ENCODE results near the gene TET2. TPM values are rescaled to one million over a fixed set of nuclear protein-coding genes. Genes with fewer than 3 reads are reported as not detected.

The TET2 gene
- total and polyA plus RNA-seq, 7 donors, result 2.4 to 30.9 (median 24.6) TPM

- TF ChIP-seq EP300 (IDR thresholded peaks at IDR 0.05) (no peak), POLR2AphosphoS5 (IDR thresholded peaks at IDR 0.05) (no peak), POLR2A (IDR thresholded peaks at IDR 0.05) (no peak)
- TF ChIP-seq, protein P1, sequence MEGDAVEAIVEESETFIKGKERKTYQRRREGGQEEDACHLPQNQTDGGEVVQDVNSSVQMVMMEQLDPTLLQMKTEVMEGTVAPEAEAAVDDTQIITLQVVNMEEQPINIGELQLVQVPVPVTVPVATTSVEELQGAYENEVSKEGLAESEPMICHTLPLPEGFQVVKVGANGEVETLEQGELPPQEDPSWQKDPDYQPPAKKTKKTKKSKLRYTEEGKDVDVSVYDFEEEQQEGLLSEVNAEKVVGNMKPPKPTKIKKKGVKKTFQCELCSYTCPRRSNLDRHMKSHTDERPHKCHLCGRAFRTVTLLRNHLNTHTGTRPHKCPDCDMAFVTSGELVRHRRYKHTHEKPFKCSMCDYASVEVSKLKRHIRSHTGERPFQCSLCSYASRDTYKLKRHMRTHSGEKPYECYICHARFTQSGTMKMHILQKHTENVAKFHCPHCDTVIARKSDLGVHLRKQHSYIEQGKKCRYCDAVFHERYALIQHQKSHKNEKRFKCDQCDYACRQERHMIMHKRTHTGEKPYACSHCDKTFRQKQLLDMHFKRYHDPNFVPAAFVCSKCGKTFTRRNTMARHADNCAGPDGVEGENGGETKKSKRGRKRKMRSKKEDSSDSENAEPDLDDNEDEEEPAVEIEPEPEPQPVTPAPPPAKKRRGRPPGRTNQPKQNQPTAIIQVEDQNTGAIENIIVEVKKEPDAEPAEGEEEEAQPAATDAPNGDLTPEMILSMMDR (IDR thresholded peaks at IDR 0.05), result no peak
- Histone ChIP-seq H3K4me3 (no peak overlapping the region), H3K4me1 (no peaks in the 10 kb centered on the region), H3K9me3 (no peaks in the 10 kb centered on the region), H3K27me3 (no peaks in the 10 kb centered on the region), H3K27ac (no peak overlapping the region), H3K36me3 (no peaks in the 10 kb centered on the region)
- DNase-seq, result no peak
- intact Hi-C loops (cut with DNase I), result no loop called here
Observed at GRCh38 chr4:105120626-105121025, 26.1 kb upstream of the TET2 start.

DNA sequence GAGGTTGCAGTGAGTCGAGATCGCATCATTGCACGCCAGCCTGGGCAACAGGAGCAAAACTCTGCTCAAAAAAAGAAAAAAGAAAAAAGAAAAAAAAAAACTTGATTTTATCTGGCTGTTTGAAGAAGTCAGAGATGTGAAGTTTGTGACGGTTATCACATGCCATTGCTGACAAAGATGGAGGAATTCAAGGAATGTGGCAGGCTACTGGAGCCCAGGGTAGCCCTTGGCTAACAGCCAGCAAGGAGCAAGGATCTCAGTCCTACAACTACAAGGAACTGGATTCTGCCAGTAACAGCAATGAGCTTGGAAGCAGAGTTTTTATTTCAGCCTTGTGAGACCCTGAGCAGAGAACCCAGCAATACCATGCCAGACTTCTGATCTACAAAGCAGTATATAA, 24.3 kb upstream of the TET2 start:
- no peaks in the 10 kb centered on the region for H3K27me3 ChIP-seq
- H3K4me1 ChIP-seq, result no peaks in the 10 kb centered on the region
- H3K9me3 ChIP-seq, result no peaks in the 10 kb centered on the region
- H3K36me3 ChIP-seq, result no peaks in the 10 kb centered on the region
- DNase-seq, result no peak
- H3K4me3 ChIP-seq, result no peak overlapping the region
- intact Hi-C loops (cut with DNase I), result no loop called here
- whole genome bisulfite sequencing, 2 donors, result 84 to 94% methylated on average over 4 of the region's 4 CpGs
- no peak overlapping the region for H3K27ac ChIP-seq
- TF ChIP-seq, protein P1 (IDR thresholded peaks at IDR 0.05), result no peak
- no peak for TF ChIP-seq POLR2A (IDR thresholded peaks at IDR 0.05)
- no peak for TF ChIP-seq EP300 (IDR thresholded peaks at IDR 0.05)
- TF ChIP-seq POLR2AphosphoS5 (IDR thresholded peaks at IDR 0.05), result no peak

DNA sequence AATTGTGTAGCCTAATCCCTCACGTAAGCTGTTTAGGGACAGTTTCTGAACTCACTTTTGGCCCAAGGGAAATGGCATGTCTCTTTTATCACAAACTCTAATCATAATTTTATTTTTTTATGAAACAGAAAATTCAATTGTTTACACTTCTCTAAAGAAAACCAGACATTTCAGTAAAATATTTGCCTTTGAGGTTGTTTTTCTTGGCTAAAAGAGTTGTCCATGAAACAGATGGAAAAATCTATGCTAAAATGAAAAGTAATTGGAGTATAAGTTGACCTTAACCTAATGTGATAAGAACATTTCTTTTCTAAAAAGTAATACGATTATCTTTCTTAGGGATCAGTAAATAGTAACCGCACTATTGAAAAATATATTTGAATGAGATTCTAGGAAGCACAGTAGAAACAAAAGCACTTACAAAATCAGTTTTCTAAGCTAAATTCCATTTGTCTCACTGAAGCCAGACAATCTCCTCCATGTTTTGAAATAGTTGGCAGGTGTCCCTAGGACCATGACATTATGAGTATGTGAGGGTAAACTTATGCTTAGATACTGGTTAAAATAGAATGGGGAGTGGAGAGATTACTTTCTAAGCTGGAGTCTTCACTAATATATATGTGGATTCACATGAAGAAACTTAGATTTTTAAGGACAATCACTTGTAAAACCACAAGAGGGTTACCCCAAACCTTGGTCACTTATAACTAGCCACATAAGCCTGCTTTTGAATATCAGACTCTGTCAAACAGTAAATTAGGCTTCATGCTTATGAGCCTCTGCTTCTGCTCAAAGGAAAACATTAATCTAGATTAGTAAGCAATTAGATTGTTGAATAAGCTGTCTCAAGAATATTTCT, 20.1 kb upstream of the TET2 start:
- Histone ChIP-seq H3K36me3 (no peaks in the 10 kb centered on the region), H3K27ac (no peak overlapping the region), H3K4me1 (no peaks in the 10 kb centered on the region), H3K9me3 (no peaks in the 10 kb centered on the region), H3K27me3 (no peaks in the 10 kb centered on the region), H3K4me3 (no peak overlapping the region)
- no peak for DNase-seq
- intact Hi-C loops (cut with DNase I), result no loop called here
- WGBS, 2 donors, result 90 to 92% methylated on average over 3 of the region's 3 CpGs
- TF ChIP-seq, protein P1 (IDR thresholded peaks at IDR 0.05), result no peak
- TF ChIP-seq EP300 (IDR thresholded peaks at IDR 0.05) (no peak), POLR2A (IDR thresholded peaks at IDR 0.05) (no peak), POLR2AphosphoS5 (IDR thresholded peaks at IDR 0.05) (no peak)

DNA sequence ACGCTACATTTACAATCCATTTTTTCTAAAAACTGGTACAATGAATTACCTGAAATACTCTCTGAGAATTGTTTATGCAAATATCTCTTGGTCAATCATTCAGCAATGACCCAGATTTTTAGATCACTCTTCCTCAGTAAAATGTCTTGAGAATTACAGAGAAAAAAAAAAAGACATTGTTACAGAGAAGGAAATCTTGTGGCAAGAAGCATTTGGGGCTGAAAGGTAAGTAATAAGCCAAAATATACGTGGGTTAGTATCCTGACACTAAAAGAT, 19.6 kb upstream of the TET2 start:
- no peak for TF ChIP-seq EP300 (IDR thresholded peaks at IDR 0.05)
- TF ChIP-seq POLR2AphosphoS5 (IDR thresholded peaks at IDR 0.05), result no peak
- no peak for TF ChIP-seq POLR2A (IDR thresholded peaks at IDR 0.05)
- TF ChIP-seq, protein P1 (IDR thresholded peaks at IDR 0.05), result no peak
- Histone ChIP-seq H3K27me3 (no peaks in the 10 kb centered on the region), H3K4me3 (no peak overlapping the region), H3K27ac (no peak overlapping the region), H3K4me1 (no peaks in the 10 kb centered on the region), H3K9me3 (no peaks in the 10 kb centered on the region), H3K36me3 (no peaks in the 10 kb centered on the region)
- DNase-seq, result no peak
- WGBS, 2 donors, result 81 to 87% methylated on average over 2 of the region's 2 CpGs
- intact Hi-C loops (cut with DNase I), result no loop called here

DNA sequence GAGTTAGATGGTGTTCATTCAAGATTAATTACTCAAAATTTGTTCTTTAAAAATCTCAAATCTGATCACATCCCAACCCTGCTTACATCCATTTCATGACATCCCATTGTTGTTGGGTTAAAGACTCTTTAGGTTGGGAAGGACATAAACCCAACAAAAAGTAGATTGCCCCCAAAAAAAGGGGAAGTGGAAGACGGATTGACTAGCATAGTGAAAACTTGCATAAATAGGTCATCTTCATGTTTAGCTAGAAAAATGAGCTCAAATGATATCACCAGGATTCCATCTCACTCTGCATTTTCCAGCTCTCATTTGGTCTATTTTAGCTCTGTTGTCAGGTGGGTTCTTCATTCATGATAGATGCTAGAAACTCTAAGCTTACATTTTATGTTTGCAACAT, 18.5 kb upstream of the TET2 start:
- 74 to 79% methylated on average over 1 of the region's 1 CpG for WGBS, 2 donors
- no peaks in the 10 kb centered on the region for H3K9me3 ChIP-seq
- intact Hi-C loops (cut with DNase I), result no loop called here
- H3K4me3 ChIP-seq, result no peak overlapping the region
- H3K4me1 ChIP-seq, result no peaks in the 10 kb centered on the region
- DNase-seq, result no peak
- no peaks in the 10 kb centered on the region for H3K27me3 ChIP-seq
- H3K36me3 ChIP-seq, result no peaks in the 10 kb centered on the region
- TF ChIP-seq, protein P1 (IDR thresholded peaks at IDR 0.05), result no peak
- TF ChIP-seq EP300 (IDR thresholded peaks at IDR 0.05) (no peak), POLR2AphosphoS5 (IDR thresholded peaks at IDR 0.05) (no peak), POLR2A (IDR thresholded peaks at IDR 0.05) (no peak)
- H3K27ac ChIP-seq, result no peak overlapping the region

All from sigmoid colon (tissue), 7 donors.